HTERT RPE-1 (cell line): ENCODE results near the gene SYNM.
"Not testable (repeated sequence)": the region's sequence is repeated elsewhere in the genome, so short reads cannot be mapped to it uniquely, and the experiment has no call there.

Source experiments
- in situ Hi-C: fragments of 300-500 bp; cut with MboI; formaldehyde crosslinking; loops from 4 replicates; pipeline ENCODE4 v1.14.3; 2020; ENCODE audit warnings: low sequenced_read_pairs

Gene SYNM

GRCh38 chr15:99104788-99105513 is at the start of gene SYNM:
Gene SYNM, plus strand, starts transcription at chr15:99105080. Its CDS starts 120 bp downstream, at chr15:99105200.
- in situ Hi-C loops, result no loop called here

- in situ Hi-C loops, result no loop called here
These were observed 49.2 kb upstream of the SYNM start for GRCh38 chr15:99055555-99056134.

- in situ Hi-C loops, result no loop called here
These were observed 47.9 kb upstream of the SYNM start for GRCh38 chr15:99057020-99057419.

GRCh38 chr15:99057697-99058420 is 47.0 kb upstream of the SYNM start:
- in situ Hi-C loops, result no loop called here

- in situ Hi-C loops, result no loop called here
These were observed 46.4 kb upstream of the SYNM start for GRCh38 chr15:99058421-99058870.

- in situ Hi-C loops, result no loop called here
These were observed 45.6 kb upstream of the SYNM start for GRCh38 chr15:99059010-99059981.

GRCh38 chr15:99060186-99060585 is 44.7 kb upstream of the SYNM start:
- in situ Hi-C loops, result not testable (repeated sequence)

- in situ Hi-C loops, result no loop called here
These were observed 42.7 kb upstream of the SYNM start for GRCh38 chr15:99062226-99062625.

- in situ Hi-C loops, result no loop called here
These were observed 36.7 kb upstream of the SYNM start for GRCh38 chr15:99068186-99068585.

- in situ Hi-C loops, result no loop called here
These were observed 34.7 kb upstream of the SYNM start for GRCh38 chr15:99070208-99070607.

GRCh38 chr15:99071091-99071680 is 33.7 kb upstream of the SYNM start:
- in situ Hi-C loops, result no loop called here

- in situ Hi-C loops, result no loop called here
These were observed 31.7 kb upstream of the SYNM start for GRCh38 chr15:99073008-99073717.

GRCh38 chr15:99074446-99074845 is 30.4 kb upstream of the SYNM start:
- in situ Hi-C loops, result no loop called here

- in situ Hi-C loops, result not testable (repeated sequence)
These were observed 29.7 kb upstream of the SYNM start for GRCh38 chr15:99075059-99075652.

- in situ Hi-C loops, result no loop called here
These were observed 28.8 kb upstream of the SYNM start for GRCh38 chr15:99076109-99076508.

GRCh38 chr15:99076555-99077308 is 28.1 kb upstream of the SYNM start:
- in situ Hi-C loops, result no loop called here

GRCh38 chr15:99082798-99083197 is 22.1 kb upstream of the SYNM start:
- in situ Hi-C loops, result no loop called here

- in situ Hi-C loops, result no loop called here
These were observed 19.9 kb upstream of the SYNM start for GRCh38 chr15:99084965-99085364.
